GM12864 (cell line): ENCODE measurements around the gene ARHGAP23.
"Not testable (repeated sequence)": the region's sequence is repeated elsewhere in the genome, so short reads cannot be mapped to it uniquely, and the experiment has no call there.

Experiments used
- DNase-seq: peaks from one replicate; pipeline ENCODE4 v3.0.0-alpha.2; 2011; ENCODE audit warnings: low read depth
- H3K4me3 ChIP-seq: 2 replicates; pipeline ENCODE4 v1.5.1; 2011; ENCODE audit warnings: mild to moderate bottlenecking, low read depth, low read length, control low read depth
- TF ChIP-seq, protein P1 (sequence below): IDR thresholded peaks from 2 replicates; pipeline ENCODE4 v1.5.1; 2011; ENCODE audit warnings: low read depth, mild to moderate bottlenecking, moderate library complexity, low read length, control low read depth, inconsistent platforms; ENCODE audit errors: missing control alignments

ARHGAP23 gene

DNA sequence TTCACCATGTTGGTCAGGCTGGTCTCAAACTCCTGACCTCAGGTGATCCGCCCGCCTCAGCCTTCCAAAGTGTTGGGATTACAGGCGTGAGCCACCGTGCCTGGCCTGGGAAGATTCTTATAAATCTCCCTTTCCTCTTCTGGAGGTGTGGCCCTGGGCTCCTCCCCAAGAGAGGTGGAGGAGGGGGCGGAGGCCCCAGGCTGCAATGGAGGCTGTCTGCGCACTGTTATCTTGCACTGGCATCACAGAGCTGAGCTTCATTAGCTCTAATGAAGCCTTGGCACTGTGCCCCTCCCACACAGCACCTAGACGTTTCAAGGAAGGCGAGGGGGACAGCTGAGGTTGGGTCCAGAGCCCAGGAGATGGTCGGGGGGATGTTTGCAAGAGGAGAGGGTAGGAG lies 7.5 kb downstream of the ARHGAP23 start:
- no peak for DNase-seq
- H3K4me3 ChIP-seq = no peak overlapping the region
- TF ChIP-seq, protein P1, sequence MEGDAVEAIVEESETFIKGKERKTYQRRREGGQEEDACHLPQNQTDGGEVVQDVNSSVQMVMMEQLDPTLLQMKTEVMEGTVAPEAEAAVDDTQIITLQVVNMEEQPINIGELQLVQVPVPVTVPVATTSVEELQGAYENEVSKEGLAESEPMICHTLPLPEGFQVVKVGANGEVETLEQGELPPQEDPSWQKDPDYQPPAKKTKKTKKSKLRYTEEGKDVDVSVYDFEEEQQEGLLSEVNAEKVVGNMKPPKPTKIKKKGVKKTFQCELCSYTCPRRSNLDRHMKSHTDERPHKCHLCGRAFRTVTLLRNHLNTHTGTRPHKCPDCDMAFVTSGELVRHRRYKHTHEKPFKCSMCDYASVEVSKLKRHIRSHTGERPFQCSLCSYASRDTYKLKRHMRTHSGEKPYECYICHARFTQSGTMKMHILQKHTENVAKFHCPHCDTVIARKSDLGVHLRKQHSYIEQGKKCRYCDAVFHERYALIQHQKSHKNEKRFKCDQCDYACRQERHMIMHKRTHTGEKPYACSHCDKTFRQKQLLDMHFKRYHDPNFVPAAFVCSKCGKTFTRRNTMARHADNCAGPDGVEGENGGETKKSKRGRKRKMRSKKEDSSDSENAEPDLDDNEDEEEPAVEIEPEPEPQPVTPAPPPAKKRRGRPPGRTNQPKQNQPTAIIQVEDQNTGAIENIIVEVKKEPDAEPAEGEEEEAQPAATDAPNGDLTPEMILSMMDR = no peak

DNA sequence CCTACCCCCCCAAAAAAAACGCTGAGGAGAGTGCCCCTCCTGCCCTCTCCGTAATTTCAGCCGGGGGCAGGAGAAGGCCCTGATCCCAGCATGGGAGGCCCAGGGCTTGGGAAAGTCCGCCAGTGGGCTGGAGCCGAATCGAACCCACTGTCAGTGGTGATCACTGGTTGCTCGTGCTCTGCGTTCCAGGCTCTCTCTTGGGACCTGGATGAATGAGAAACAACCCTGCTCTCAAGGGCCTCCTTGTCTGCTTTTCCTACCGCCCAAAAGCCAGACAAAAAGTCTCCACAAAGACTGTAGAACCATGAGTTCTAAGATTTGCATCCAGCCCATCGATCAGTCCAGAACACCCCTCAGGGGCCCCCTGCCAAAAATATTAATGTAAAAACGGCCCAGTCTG lies 8.1 kb downstream of the ARHGAP23 start:
- TF ChIP-seq, protein P1 = no peak

DNA sequence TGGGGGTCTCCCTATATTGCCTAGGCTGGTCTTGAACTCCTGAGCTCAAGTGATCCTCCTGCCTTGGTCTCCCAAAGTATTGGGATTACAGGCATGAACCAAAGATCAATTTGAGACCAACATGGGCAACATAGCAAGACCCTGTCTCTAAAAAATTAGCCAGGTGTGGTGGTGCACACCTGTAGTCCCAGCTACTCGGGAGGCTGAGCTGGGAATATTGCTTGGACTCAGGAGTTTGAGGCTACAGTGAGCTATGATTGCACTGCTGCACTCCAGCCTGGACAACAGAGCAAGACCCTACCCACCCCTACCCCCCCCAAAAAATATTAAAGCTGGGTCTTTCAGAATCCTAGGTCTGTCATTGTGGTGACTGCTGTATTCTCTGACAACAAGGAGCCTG lies 9.0 kb downstream of the ARHGAP23 start:
- not testable (repeated sequence) for H3K4me3 ChIP-seq, DNase-seq

More for the DNA sequence above, 8.1 kb downstream of the ARHGAP23 start:
- H3K4me3 ChIP-seq = no peak overlapping the region
- no peak for DNase-seq

DNA sequence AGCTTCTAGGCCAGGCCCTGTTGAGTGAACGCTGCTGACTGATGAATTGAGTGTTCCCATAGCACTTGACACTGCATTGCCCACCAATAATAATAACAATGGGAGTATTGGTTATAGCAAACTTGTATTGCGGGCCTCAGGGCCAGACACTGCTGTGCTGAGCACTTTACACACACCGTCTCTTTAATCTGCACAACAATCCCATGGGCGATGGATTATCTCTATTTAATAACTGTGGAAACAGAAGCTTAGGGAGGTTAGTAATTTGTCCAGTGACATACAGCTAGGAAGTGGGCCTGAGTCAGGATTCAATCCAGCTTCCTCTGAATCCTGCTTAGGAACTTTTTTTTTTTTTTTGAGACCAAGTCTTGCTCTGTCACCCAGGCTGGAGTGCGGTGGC lies 11.2 kb downstream of the ARHGAP23 start:
- TF ChIP-seq, protein P1 = no peak
- no peak overlapping the region for H3K4me3 ChIP-seq
- DNase-seq = no peak

DNA sequence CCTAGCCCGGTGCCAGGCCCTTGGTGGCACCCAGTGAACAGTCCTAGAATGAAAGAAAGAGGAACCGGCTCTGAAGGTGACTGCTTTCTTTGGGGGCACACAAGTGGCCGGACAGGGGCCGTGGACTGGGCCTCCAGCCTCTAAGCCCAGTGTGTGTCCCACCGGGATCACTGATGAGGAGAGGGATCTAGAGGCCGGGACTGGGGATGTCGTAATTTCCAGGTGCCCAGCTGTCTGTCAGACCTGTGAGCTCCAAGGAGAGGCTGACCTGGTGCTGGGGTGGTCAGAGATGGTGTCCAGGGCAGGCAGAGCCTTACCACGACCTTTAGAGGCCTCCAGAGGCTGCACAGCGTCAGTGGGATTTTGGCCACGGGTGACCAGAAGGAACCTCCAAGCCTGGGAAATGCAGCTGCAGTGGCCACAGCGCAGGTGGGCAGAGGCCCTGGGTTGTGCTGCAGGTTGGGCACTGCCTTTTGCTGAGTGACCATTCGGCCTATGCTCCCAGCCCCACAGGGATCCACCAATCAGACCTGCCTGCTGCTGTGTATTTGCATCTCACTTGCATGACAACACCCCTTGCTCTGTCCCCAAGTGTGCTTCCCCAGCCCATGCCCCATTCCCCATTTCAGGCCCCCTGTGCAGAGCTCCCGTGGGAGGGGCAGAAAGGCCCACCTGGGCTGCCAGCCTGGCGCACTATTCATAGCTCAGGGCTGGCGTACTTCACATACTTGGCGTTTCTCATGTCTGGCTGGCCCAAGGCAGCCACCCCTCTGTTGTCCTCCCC lies 12.5 kb downstream of the ARHGAP23 start:
- DNase-seq = no peak
- no peak overlapping the region for H3K4me3 ChIP-seq
- TF ChIP-seq, protein P1 = no peak

DNA sequence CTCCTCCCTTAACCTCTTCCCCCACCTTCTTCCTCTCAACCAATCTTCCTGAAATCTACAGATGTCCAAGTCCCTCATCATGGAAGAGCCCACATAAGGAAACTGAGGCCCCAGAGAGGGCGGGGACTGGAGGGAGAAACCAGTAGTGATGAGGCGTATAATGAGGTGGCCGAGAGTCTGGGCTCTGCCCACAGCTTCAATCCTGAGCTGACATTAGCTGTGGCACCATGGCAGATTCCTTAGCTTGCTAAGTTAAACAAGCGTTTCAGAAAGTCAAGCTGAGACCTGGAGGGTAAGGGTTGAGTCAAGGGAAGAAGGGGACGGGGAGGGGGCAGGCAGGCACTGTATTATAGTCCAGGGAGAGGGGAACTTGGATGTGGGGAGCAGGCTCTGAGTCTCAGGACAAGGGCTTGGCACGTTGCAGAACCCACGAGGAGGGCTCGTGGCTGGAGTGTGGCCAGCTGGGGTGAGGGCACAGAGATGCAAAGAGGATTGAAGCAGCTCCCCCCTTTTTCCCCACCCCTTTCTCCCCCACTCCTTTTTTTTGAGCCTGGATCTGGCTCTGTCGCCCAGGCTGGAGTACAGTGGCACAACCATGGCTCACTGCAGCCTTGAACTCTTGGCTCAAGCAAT lies 13.3 kb downstream of the ARHGAP23 start:
- TF ChIP-seq, protein P1 = no peak
- H3K4me3 ChIP-seq = no peak overlapping the region
- no peak for DNase-seq

DNA sequence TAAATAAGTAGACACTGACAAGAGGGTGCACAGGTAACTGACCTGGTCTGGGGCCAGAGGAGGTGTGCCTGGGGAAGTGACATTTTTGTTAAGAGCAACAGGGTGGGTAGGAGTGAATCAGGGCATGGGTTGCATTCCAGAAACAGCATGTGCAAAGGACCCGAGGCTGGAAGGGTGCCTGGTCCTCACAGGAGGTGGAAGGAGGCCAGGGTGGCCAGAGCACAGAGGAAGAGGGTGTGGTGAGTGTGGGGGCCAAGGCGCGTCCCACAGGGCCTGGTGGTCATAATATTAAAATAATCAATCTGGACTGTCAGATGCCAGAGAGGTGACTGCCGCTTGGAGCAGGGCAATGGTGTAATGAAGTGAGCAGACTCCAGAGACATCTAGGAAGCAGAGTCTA lies 14.3 kb downstream of the ARHGAP23 start:
- TF ChIP-seq, protein P1 = no peak
- DNase-seq = no peak
- H3K4me3 ChIP-seq = no peak overlapping the region
